Stimulated activated CD4-positive, alpha-beta T cell treated with anti-CD3 and anti-CD28 coated beads, Interleukin-2, amount 100 ng/mL, for 4 hours (primary cell): ENCODE results near the gene COPS9.

Experiments
- DNase-seq: peaks from one replicate; pipeline ENCODE4 v3.0.0-alpha.2; 2020; ENCODE audit warnings: low read depth

The COPS9 gene

GRCh38 chr2:240166191-240166590, 30.1 kb upstream of the COPS9 start:
- DNase-seq = no peak

- DNase-seq = no peak
Measured at GRCh38 chr2:240165661-240166060, 29.6 kb upstream of the COPS9 start.

DNA sequence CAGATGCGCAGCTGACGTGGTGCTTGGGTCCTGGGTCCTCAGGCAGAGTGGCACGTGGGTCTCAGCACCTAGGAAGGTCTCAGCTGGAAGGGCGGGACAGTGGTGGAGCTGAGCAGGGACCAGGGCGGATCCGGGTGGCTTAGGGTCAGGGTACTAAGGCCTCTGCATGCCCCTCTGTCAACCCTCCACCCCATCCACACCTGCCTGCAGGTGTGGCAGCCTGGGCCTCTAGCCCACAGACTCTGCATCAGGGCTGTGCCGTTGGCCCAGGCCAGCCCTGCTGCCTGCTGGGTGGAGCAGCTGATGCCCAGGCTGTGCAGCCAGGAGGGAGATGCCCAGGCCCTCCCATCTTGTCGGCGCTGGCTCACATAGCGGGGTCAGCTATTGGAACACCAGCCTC, 28.9 kb upstream of the COPS9 start:
- DNase-seq = no peak

DNA sequence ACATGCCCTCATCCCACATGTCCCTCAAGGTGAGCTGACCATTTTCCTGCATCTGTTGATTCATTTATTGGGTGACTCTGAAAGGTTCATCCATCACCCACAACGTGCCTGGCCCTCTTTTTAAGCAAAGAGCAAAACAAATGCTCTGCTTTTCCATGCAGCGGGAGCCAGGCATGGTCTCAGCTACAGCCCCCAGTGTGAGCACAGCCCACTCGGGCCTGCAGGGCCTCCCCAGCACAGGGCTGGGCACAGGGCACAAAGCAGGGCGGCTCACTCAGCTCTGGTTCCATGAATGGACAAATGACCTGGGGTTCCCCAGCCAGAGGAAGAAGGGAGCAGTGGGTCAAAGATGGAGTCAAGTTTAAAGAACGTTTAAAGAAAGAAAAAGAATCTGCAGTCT, 28.5 kb upstream of the COPS9 start:
- no peak for DNase-seq

DNA sequence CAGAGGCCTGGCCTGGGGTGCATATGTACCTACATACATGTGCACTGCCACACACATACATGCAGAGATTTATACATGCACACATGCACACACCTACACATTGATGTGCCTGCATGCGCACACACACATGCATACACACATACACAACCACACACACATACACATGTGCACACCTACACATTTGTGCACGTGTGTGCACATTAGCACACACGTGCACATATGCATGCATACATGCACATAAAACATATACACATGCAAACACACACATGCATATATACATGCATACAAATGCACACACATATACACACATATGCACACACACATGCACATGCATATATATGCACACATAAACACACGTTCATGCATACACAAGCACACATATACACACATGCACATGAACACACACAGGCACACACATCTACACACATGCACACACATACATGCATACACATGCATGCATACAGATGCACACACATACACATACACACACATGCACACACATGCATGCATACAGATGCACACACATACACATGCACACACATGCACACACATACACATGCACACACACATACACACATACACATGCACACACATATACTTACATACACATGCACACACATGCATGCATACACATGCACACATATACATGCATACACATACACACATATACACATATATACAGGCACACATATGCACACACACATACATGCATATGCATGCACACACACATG, 27.9 kb upstream of the COPS9 start:
- no peak for DNase-seq

- no peak for DNase-seq
Measured at GRCh38 chr2:240162939-240163714, 27.0 kb upstream of the COPS9 start.

- no peak for DNase-seq
Measured at GRCh38 chr2:240162531-240162930, 26.4 kb upstream of the COPS9 start.

DNA sequence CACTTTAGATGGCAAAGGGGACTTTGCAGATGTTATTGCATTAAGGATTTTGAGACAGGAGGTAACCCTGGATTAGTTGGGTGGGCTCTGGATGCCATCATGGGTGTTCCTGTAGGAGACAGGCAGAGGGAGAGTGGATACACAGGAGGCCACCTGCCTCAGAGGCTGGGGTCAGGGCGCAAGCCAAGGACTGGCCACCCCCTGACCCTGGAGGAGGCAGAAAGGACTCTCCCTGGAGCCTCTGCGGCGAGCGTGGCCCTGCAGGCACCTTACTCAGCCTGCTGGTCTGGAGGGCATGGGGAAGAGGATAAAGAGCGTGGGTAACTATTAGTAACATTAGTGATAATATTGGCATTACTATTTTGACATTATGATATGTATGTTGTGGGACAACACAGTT, 25.9 kb upstream of the COPS9 start:
- no peak for DNase-seq

DNA sequence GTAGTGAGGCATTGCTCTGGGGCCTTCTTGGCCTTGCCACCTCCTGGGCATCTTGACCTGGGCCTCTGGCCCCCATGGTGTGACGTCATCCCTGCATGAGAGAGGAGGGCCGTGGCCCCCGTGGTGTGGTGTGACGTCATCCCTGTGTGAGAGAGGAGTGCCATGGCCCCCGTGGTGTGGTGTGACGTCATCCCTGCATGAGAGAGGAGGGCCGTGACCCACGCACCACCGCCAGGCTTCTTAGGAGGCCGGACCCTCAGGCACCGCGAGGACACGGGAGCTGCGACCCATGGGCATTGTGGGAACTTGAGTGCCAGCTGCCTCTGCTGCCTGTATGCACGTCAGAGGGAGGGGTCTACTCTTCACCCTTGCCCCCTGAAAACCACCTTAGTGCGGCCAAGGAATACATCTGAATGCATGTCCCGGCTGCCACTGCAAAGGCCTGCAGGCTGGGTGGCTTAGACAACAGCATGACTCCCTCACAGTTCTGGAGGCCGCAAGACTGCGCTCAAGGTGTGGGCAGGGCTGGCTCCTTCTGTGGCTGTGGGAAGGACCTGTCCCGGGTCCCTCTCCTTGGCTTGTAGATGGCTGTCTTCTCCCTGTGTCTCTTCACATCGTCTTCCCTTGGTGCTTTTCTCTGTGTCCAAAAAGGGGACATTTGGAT, 25.1 kb upstream of the COPS9 start:
- no peak for DNase-seq

- DNase-seq = no peak
Measured at GRCh38 chr2:240160291-240161086, 24.4 kb upstream of the COPS9 start.

DNA sequence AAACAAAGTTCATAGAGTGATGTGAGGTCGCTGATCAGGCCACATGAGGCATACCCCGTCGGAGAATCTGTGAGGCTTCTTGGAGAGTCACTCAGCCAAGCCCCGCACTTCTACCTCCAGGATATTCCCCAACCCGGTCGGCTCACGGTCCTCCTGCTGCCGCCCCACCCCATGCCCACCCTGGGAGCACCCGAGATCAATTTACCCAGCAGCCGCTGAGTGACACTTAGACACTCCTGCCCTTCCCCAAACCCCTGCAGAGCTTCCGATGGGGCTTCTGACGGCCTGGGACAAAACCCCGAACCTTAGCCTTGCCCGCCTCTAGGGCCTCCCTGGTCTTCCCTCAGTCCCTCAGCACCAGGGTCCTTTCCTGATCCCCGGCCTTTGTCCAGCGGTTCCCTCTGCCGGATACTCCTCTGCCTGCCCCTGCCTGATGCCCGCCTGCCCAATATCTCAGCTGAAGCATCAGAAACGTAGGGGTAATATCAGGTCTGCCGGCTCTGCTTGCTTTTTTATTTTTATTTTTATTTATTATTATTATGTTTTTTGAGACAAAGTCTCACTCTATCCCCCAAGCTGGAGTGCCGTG, 23.2 kb upstream of the COPS9 start:
- no peak for DNase-seq

GRCh38 chr2:240157147-240157470, 21.0 kb upstream of the COPS9 start:
- no peak for DNase-seq

DNA sequence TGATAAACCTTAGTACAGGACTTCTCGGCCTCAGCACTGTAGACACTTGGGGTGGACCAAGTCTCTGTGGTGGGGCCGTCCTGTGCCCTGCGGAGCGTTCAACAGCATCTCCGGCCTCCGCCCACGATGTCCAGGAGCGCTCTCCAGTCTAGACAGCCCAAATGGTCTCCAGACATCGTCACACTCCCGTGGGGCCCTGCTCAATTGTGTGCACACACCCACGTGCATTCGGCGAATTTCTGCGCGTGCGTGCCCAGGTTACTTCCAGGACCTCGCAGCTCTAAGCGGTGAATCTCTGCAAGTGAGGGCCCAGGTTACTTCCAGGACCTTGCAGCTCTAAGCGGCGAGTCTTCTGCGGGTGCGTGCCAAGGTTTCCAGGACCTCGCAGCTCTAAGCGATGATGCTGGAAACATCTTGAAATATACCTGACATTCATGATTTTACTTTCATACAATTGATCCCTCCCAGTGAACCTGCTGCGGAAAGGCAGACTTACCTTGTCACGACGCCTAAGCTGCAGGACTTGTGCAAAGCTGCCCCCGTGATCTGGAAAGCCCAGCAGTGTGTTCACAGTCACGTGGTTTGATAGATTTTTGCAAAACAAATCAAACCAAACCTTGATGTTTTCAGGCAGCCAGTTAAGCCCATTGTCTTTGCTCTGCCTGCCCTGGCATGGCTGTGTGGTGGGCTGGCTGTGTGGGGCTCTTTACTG, 20.5 kb upstream of the COPS9 start:
- no peak for DNase-seq

DNA sequence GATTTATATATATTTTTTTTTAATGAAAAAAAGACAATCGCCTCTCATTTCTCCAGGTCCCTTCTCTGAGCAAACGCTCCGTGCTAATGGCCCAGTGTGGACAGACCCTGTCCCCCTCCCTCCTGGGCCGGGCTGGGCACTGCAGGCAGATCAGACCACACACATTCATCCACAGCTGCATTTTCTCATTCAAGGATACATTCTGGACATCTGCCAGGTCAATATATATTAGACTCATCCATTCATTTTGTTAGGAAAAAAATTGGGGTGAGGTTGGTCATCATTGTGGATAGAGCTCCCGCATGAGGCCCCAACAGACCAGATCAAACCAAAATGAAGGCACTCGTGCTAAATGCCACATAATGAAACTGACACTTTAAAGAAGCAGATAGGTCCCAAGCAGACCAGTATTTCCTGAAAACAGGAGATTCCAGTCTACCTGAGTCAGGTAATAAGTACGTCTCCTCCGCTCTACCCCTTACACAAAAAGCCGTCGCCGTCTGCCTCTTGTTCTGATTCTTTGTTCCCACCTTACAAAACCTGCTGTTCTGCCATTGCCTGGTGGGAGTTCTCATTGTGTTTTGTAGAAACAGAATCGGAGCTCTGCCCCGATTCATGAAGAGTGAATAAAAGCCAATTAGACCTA, 19.8 kb upstream of the COPS9 start:
- DNase-seq = no peak

DNA sequence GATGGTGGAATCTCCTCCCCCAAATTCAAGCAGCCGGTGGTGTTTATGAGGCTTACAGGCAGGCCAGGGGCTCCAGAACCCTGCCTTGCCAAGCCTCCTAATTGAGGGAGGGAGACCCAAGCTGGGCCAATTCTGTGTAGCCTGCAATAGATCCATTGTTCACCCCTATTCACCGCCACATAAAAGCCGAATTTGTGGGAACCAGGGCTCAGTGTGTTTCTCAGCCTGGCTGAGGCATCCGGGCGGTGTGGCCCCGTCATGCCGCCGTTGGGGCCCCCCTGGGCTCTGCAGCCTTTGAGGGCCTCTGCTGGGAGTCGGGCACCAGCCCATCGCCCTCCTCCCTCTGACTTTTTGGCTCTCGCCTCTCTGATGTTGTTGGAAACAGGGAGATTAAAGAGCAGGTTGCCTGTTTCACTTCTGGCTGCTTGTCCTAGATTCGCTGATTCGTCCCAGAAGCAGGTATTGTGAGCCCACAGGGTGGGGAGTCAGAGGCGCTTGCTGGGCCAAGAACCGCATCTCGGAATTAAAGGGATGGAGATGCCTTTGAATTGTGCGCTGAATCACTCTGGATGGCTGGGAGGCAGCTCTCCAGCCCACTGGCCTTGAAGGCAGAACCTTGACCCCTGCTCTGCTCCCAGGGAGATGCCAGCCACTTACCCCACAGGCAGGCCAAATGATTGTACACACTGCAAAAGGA, 19.1 kb upstream of the COPS9 start:
- no peak for DNase-seq

GRCh38 chr2:240154606-240155005, 18.5 kb upstream of the COPS9 start:
- DNase-seq = no peak

DNA sequence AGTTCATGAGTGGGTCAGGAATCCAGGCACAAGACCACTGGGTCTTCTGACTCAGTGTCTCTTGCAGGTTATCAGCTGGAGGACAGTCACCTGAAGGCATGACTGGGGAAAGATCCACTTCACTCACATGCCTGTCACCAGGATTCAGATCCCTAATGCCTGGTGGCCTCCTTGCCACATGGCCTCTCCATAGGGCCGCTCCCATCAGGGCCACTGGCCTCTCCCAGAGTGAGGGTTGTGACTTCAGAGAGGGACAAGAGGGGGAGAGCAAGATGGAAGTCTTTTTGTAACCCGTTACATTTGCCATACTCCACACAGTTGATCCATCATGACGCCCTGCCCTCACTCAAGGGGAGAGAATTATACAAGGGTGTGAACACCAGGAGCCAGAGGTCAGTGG, 17.3 kb upstream of the COPS9 start:
- no peak for DNase-seq

DNA sequence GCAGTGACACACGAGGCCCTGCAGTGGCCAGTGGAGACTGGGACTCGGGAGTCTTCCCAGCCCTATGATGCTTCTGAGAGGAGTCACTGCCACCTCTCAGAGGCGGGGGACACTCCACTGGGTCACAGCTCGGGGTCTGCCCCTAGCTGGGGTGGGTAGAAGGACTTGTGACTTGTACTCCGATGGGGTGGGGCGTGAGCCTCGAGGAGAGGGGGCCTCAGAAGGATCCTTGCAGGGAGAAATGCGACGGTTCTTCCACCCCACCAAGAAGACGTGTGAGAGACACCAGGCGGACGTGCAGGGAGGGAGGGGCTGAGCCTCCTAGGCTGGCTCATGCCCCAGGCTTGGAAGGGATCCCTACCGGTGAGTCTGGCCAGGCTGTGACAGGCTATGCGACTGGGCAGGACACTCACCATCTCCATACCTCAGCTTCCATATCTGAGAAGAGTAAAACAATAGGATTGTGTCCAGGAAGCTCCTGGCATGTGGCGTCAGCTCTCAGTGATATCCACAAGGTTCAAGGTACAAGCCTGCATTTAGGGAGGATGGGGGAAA, 15.4 kb upstream of the COPS9 start:
- DNase-seq = no peak

DNA sequence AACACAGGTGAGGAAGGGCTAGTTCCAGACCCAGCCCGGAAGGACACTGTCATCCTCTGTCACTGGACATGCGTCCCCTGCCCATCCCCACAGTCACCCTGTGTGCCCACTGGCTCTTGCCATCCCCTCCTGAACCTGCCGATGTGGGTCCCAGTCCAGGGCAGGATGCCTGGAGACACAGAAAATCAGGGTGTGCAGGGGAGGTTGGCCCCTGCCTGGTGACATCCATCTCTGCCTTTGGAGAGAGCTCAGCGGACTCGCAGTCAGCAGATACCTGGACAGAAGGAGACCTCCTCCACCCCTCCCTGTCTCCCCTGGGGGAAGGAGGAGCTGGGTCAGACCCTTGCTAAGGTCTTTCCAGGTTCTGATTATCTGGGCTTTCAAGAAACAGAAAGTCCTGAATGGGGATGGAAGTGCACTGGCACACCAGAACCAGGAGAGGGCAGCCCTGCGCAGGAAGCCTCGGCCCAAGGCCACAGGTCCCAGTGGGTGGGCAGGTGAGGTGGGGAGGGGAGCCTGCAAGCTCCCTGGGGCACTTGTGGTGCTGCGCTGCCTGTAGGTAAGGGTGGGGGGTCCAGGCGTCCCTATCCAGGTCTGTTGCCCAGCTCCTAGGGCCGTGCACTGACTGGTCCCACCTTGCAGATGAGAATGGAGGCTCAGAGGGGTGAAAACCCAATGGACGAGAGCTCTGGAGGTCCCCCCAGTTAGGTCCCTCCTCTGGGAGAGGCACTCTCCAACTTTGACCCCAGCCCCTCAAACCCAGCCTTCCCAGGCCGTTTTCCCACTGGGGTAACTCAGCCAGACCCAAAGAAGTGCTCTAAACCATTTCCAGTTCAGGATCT, 14.1 kb upstream of the COPS9 start:
- DNase-seq = no peak
